ENCODE measurements around the gene FAM13A.
"Not testable (repeated sequence)": the region's sequence is repeated elsewhere in the genome, so short reads cannot be mapped to it uniquely, and the experiment has no call there.

FAM13A gene

DNA sequence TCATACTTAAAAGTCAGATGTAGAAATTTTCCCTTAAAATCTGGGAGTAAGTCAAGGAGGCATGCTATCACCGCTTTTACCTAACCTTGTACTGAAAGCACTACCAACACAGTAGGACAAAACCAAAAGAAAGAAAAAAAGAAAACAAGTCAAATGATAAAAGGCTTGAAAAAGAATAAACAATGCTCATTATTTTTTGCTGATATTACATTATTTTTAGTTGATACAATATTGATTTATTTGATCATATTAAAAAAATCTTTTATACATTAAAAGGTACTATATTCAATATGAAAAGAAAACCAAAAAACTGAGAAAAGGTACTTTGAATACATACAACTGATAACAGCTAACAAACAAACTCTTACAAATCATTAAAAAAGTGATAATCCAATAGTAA is 164.3 kb downstream of the FAM13A start:
- DNase-seq (ENCODE audit: low spot score), result no peak
- TF ChIP-seq, protein P1, sequence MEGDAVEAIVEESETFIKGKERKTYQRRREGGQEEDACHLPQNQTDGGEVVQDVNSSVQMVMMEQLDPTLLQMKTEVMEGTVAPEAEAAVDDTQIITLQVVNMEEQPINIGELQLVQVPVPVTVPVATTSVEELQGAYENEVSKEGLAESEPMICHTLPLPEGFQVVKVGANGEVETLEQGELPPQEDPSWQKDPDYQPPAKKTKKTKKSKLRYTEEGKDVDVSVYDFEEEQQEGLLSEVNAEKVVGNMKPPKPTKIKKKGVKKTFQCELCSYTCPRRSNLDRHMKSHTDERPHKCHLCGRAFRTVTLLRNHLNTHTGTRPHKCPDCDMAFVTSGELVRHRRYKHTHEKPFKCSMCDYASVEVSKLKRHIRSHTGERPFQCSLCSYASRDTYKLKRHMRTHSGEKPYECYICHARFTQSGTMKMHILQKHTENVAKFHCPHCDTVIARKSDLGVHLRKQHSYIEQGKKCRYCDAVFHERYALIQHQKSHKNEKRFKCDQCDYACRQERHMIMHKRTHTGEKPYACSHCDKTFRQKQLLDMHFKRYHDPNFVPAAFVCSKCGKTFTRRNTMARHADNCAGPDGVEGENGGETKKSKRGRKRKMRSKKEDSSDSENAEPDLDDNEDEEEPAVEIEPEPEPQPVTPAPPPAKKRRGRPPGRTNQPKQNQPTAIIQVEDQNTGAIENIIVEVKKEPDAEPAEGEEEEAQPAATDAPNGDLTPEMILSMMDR (IDR thresholded peaks at IDR 0.05; ENCODE audit: borderline replicate concordance, control extremely low read depth, extremely low read depth, insufficient read depth, missing control alignments), result no peak
- in situ Hi-C loops (cut with MboI; ENCODE audit: low sequenced_read_pairs, unreplicated experiment), result no loop called here

DNA sequence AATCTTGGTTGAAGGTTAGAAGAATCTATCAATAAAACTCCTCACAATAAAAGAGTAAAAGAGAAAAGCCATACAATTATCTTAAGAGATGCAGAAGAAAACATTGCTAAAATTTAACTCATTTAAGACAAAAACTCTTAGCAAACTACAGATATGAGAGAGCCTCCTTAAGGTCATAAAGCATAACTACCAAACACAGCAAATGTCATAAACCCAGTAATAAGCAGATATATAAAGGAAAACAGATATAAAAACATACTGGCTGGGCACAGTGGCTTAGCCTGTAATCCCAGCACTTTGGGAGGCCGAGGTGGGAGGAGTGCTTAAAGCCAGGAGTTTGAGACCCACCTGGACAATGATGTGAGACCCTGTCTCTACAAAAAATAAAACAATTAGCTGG is 165.3 kb downstream of the FAM13A start:
- TF ChIP-seq, protein P1 (IDR thresholded peaks at IDR 0.05; ENCODE audit: borderline replicate concordance, control extremely low read depth, extremely low read depth, insufficient read depth, missing control alignments), result no peak
- no peak for DNase-seq (ENCODE audit: low spot score)
- in situ Hi-C loops (cut with MboI; ENCODE audit: low sequenced_read_pairs, unreplicated experiment), result no loop called here

DNA sequence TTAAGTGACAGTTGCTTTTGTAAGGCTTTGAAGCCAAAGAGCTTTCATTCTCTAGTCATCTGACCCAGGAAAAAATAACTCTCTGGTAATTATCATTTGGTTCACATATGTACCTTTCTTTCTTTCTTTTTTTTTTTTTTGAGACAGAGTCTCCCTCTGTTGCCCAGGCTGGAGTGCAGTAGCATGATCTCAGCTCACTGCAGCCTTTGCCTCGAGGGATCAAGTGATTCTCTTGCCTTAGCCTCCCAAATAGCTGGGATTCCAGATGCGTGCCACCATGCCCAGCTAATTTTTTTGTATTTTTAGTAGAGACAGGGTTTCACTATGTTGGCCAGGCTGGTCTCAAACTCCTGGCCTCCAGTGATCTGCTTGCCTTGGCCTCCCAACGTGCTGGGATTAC is 169.6 kb downstream of the FAM13A start:
- DNase-seq (ENCODE audit: low spot score); in situ Hi-C loops (cut with MboI; ENCODE audit: low sequenced_read_pairs, unreplicated experiment): not testable (repeated sequence)

DNA sequence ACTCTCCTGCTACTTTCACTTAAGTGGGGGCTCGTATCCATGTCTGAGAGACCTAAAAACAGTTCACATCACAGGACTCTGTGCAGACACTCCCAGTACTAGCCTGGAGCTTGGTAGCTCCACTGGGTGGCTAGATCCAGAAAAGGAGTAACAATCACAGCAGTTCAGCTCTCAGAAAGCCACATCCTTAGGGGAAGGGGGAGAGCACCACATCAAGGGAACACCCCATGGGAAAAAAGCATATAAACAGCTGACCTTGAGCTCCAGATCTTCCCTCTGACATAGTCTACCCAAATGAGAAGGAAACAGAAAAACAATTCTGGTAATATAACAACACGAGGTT is 175.8 kb downstream of the FAM13A start:
- no peak for DNase-seq (ENCODE audit: low spot score)
- in situ Hi-C loops (cut with MboI; ENCODE audit: low sequenced_read_pairs, unreplicated experiment), result no loop called here
- TF ChIP-seq, protein P1 (IDR thresholded peaks at IDR 0.05; ENCODE audit: borderline replicate concordance, control extremely low read depth, extremely low read depth, insufficient read depth, missing control alignments), result no peak

DNA sequence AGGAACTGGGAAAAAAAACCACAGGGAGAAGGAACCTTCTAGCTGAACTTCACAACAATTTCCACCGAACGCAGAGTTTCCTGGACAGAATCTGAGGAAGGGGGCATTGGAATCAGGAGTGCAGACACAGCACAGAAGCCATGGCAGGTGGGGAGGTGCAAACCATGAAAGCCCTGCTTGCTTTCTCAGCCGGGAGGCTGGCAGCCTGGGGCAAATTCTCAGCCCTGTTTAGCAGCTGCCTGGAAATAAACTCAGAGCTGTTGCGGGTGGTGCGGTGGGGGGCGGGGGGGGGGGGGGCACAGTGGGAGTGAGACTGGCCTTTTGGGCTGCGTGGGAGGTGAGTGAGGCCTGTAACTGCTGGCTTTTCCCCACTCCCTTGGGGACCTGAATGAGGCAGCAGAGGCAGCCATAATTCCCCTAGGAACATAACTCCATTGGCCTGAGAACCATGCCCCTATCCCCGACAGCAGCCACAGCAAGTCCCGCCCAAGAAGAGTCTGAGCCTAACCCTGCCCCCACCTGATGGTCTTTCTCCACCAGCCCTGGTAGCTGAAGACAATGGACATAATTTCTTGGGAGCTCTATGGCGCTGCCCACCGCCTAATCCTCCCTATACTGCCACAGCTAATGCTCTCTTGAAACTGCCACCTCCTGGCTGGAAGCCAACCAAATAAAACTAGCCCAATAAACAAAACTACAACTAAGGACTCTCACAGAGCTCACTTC is 176.3 kb downstream of the FAM13A start:
- TF ChIP-seq, protein P1 (IDR thresholded peaks at IDR 0.05; ENCODE audit: borderline replicate concordance, control extremely low read depth, extremely low read depth, insufficient read depth, missing control alignments), result no peak
- no peak for DNase-seq (ENCODE audit: low spot score)
- in situ Hi-C loops (cut with MboI; ENCODE audit: low sequenced_read_pairs, unreplicated experiment), result no loop called here

DNA sequence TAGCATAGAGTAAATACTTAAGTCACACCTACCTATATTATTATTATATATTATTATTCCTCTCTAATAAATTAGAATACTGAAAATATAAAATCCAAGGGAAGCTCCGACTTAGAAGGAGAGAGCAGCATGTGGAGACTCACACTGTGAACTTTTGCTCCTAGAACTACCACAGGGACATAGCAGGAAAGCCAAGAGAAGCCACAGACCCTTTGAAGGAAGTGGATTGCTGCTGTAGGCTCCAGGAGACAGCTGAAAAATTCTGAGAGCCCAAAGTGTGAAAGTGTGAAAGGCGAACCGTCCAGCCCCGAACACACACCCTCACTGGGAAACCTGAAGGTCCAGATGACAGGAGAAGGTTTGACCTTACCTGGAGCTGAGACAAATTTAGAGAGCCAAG is 177.0 kb downstream of the FAM13A start:
- DNase-seq (ENCODE audit: low spot score), result no peak
- in situ Hi-C loops (cut with MboI; ENCODE audit: low sequenced_read_pairs, unreplicated experiment), result no loop called here

DNA sequence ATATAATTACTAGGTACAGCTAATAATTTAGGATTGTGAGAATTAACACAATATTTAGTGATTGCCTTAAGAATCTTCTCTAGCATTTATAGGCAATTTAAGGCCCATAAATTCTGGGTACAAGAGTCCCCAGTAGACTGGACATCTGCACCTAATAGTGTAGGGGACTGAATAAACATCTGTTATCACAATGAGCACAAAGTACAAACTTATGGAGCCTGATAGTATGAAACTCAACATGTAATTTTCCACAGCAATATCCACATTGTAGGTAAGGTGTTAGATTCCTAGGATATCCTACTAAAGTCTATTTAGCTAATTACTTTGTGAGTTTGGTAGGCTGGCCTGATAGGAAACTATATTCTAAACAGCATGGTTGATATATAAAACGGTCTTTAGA is 178.3 kb downstream of the FAM13A start:
- TF ChIP-seq, protein P1 (IDR thresholded peaks at IDR 0.05; ENCODE audit: borderline replicate concordance, control extremely low read depth, extremely low read depth, insufficient read depth, missing control alignments), result no peak
- no peak for DNase-seq (ENCODE audit: low spot score)
- in situ Hi-C loops (cut with MboI; ENCODE audit: low sequenced_read_pairs, unreplicated experiment), result no loop called here

More for the DNA sequence above, 177.0 kb downstream of the FAM13A start:
- TF ChIP-seq, protein P1 (IDR thresholded peaks at IDR 0.05; ENCODE audit: borderline replicate concordance, control extremely low read depth, extremely low read depth, insufficient read depth, missing control alignments), result no peak

Data from GM13976 (cell line).